ENCODE measurements around the gene OPRD1.

DNA sequence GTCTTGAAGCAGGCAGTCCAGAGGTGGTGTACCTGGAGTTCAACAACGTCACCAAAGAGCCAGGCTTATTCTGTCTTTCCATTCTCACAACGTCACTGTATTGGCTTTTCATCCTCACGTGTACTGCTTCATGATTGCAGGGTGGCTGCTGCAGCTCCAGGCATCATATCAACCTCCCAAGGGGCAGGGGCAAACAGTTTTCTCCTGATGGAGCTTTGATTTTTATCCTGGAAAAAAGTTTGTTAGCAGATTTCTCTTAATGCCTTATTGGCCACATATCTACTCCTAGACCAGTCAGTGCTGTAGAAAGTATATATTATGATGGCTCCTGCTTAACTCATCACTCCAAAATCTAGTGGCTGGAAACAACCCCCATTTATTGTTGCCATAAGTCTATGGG lies 8.3 kb upstream of the OPRD1 start:
- TF ChIP-seq, protein P1, sequence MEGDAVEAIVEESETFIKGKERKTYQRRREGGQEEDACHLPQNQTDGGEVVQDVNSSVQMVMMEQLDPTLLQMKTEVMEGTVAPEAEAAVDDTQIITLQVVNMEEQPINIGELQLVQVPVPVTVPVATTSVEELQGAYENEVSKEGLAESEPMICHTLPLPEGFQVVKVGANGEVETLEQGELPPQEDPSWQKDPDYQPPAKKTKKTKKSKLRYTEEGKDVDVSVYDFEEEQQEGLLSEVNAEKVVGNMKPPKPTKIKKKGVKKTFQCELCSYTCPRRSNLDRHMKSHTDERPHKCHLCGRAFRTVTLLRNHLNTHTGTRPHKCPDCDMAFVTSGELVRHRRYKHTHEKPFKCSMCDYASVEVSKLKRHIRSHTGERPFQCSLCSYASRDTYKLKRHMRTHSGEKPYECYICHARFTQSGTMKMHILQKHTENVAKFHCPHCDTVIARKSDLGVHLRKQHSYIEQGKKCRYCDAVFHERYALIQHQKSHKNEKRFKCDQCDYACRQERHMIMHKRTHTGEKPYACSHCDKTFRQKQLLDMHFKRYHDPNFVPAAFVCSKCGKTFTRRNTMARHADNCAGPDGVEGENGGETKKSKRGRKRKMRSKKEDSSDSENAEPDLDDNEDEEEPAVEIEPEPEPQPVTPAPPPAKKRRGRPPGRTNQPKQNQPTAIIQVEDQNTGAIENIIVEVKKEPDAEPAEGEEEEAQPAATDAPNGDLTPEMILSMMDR (IDR thresholded peaks at IDR 0.05): no peak
- TF ChIP-seq POLR2A (IDR thresholded peaks at IDR 0.05): no peak

All from esophagus squamous epithelium (tissue), 4 donors.